HL-60 (cell line): Measurements from ENCODE around the gene IFNA8.

Experiments
- DNase-seq, 2 experiments: peaks; one replicate each; pipeline ENCODE4 v3.0.0-alpha.2; 2010 to 2020; ENCODE audit warnings: low read depth in 1 of 2, low spot score in 1 of 2
- H3K27ac ChIP-seq: fragments of 250-450 bp; sonication (Bioruptor Pico); replicated peaks from 2 replicates; pipeline ENCODE4 v1.5.1; 2020; ENCODE audit warnings: mild to moderate bottlenecking, moderate library complexity
- H3K27me3 ChIP-seq: fragments of 250-450 bp; sonication (Bioruptor Pico); 2 replicates; pipeline ENCODE4 v1.5.1; 2021; ENCODE audit warnings: mild to moderate bottlenecking, moderate library complexity; ENCODE audit not compliant: insufficient read depth, poor library complexity, severe bottlenecking
- H3K4me3 ChIP-seq: replicated peaks from 2 replicates; pipeline ENCODE4 v1.5.1; 2011; ENCODE audit warnings: mild to moderate bottlenecking, control low read depth, low read length; ENCODE audit not compliant: insufficient read depth
- GABPA ChIP-seq: IDR thresholded peaks from 2 replicates; pipeline ENCODE4 v1.6.1; 2012; ENCODE audit warnings: low read depth
- POLR2AphosphoS5 ChIP-seq: IDR thresholded peaks from 2 replicates; pipeline ENCODE4 v1.6.1; 2012; ENCODE audit warnings: low read depth
- REST ChIP-seq: IDR thresholded peaks from 2 replicates; pipeline ENCODE4 v1.6.1; 2012; ENCODE audit warnings: low read depth; ENCODE audit not compliant: insufficient replicate concordance
- SPI1 ChIP-seq: IDR thresholded peaks from 2 replicates; pipeline ENCODE4 v1.6.1; 2012; ENCODE audit warnings: low read depth, mild to moderate bottlenecking, borderline replicate concordance
- TF ChIP-seq, protein P1 (sequence below): IDR thresholded peaks from one replicate; pipeline ENCODE4 v1.5.1; 2011; ENCODE audit warnings: low read length, control low read depth, inconsistent platforms; ENCODE audit not compliant: insufficient read depth

IFNA8 gene

DNA sequence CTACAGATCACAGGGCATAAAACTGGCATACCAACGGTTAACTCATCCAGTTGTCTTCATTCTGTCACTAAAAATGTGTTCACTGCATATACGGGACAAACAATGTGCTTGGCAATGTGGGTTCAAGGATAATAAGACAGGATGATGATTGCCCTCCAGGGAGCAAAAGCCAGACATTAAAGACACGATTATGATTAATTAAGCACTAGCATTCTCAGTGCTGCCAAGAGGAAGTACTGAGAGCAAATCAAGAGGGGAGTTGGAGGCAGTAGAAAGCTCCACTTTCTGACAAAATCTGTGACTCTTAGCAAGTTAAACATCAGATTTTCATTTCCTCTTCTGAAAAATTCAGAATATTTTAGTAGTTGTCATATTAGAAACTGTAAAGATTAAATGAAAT lies 9.0 kb upstream of the IFNA8 start:
- H3K4me3 ChIP-seq: no peak overlapping the region
- no peaks in the 10 kb centered on the region for H3K27me3 ChIP-seq
- no peak for DNase-seq
- TF ChIP-seq SPI1 (no peak), REST (no peak), GABPA (no peak), POLR2AphosphoS5 (no peak)
- TF ChIP-seq, protein P1, sequence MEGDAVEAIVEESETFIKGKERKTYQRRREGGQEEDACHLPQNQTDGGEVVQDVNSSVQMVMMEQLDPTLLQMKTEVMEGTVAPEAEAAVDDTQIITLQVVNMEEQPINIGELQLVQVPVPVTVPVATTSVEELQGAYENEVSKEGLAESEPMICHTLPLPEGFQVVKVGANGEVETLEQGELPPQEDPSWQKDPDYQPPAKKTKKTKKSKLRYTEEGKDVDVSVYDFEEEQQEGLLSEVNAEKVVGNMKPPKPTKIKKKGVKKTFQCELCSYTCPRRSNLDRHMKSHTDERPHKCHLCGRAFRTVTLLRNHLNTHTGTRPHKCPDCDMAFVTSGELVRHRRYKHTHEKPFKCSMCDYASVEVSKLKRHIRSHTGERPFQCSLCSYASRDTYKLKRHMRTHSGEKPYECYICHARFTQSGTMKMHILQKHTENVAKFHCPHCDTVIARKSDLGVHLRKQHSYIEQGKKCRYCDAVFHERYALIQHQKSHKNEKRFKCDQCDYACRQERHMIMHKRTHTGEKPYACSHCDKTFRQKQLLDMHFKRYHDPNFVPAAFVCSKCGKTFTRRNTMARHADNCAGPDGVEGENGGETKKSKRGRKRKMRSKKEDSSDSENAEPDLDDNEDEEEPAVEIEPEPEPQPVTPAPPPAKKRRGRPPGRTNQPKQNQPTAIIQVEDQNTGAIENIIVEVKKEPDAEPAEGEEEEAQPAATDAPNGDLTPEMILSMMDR: no peak
- H3K27ac ChIP-seq: no peak overlapping the region

- Histone ChIP-seq H3K27ac (no peak overlapping the region), H3K27me3 (no peaks in the 10 kb centered on the region), H3K4me3 (no peak overlapping the region)
- DNase-seq: no peak
- TF ChIP-seq, protein P1: no peak
- TF ChIP-seq REST: no peak
- TF ChIP-seq GABPA: no peak
- TF ChIP-seq POLR2AphosphoS5: no peak
- TF ChIP-seq SPI1: no peak
Observed at GRCh38 chr9:21402386-21403251, 6.3 kb upstream of the IFNA8 start.

DNA sequence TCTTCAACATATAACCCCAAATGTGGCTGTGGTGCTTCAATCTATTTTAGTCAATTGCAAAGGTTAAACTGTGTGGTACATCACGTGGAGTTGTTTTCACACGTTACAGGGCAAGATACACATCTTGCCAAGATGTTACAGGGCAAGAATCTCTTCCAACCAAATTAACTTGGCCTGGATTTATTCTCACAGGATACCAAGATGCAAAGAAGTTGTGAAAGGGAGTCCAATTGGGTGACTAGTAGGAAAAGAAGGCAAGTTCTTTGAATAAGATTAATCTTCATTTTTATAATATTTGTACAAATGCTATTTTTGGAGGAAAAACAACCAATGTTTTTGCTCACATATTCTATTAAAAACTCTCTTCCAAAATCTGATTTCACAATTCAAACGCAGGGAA lies 4.8 kb upstream of the IFNA8 start:
- TF ChIP-seq REST (no peak), SPI1 (no peak), GABPA (no peak), POLR2AphosphoS5 (no peak)
- TF ChIP-seq, protein P1: no peak
- no peak for DNase-seq
- Histone ChIP-seq H3K27ac (no peak overlapping the region), H3K4me3 (no peak overlapping the region), H3K27me3 (no peaks in the 10 kb centered on the region)
